ENCODE results near the gene MACF1.
A peak's percentile ranks its signal among the peaks of the same experiment; 100 is the strongest.

MACF1 gene

GRCh38 chr1:39214714-39214997 is 10.2 kb downstream of the MACF1 start:
- H3K27ac Mint-ChIP-seq, result peak overlapping the region; percentile 88
- DNase-seq (ENCODE audit: low spot score in 2 of 2) (no peak), ATAC-seq (ENCODE audit: low read depth) (no peak)
- H3K4me3 Mint-ChIP-seq, result peak overlapping the region; percentile 92
- peaks cover 37% of the 10 kb centered on the region for H3K4me1 Mint-ChIP-seq
- no peaks in the 10 kb centered on the region for H3K9me3 Mint-ChIP-seq
- H3K27me3 Mint-ChIP-seq, result no peaks in the 10 kb centered on the region
- peaks cover 2% of the 10 kb centered on the region for H3K36me3 Mint-ChIP-seq

- Mint-ChIP-seq H3K27ac (peak overlapping the region; percentile 88), H3K36me3 (peaks cover 2% of the 10 kb centered on the region), H3K4me3 (peak overlapping the region; percentile 92), H3K4me1 (peaks cover 37% of the 10 kb centered on the region), H3K27me3 (no peaks in the 10 kb centered on the region), H3K9me3 (no peaks in the 10 kb centered on the region)
- DNase-seq (ENCODE audit: low spot score in 2 of 2) (peak in 1 of 2 donors; percentile 32), ATAC-seq (ENCODE audit: low read depth) (peak; percentile 88)
Observed at GRCh38 chr1:39214998-39215873, 10.7 kb downstream of the MACF1 start.

- ATAC-seq (ENCODE audit: low read depth), result no peak
- peak overlapping the region; percentile 92 for H3K4me3 Mint-ChIP-seq
- H3K4me1 Mint-ChIP-seq, result peaks cover 46% of the 10 kb centered on the region
- H3K27me3 Mint-ChIP-seq, result no peaks in the 10 kb centered on the region
- peak overlapping the region; percentile 88 for H3K27ac Mint-ChIP-seq
- no peak for DNase-seq (ENCODE audit: low spot score in 2 of 2)
- no peaks in the 10 kb centered on the region for H3K9me3 Mint-ChIP-seq
- peaks cover 10% of the 10 kb centered on the region for H3K36me3 Mint-ChIP-seq
Observed at GRCh38 chr1:39216771-39217170, 12.3 kb downstream of the MACF1 start.

- no peaks in the 10 kb centered on the region for H3K27me3 Mint-ChIP-seq
- no peak overlapping the region for H3K4me3 Mint-ChIP-seq
- no peak overlapping the region for H3K27ac Mint-ChIP-seq
- peaks cover 40% of the 10 kb centered on the region for H3K4me1 Mint-ChIP-seq
- peaks cover 25% of the 10 kb centered on the region for H3K36me3 Mint-ChIP-seq
- ATAC-seq (ENCODE audit: low read depth) (no peak), DNase-seq (ENCODE audit: low spot score in 2 of 2) (no peak)
- no peaks in the 10 kb centered on the region for H3K9me3 Mint-ChIP-seq
Observed at GRCh38 chr1:39220891-39221870, 16.7 kb downstream of the MACF1 start.

- Mint-ChIP-seq H3K4me3 (no peak overlapping the region), H3K4me1 (peaks cover 32% of the 10 kb centered on the region), H3K36me3 (peaks cover 32% of the 10 kb centered on the region), H3K27ac (peak overlapping the region; percentile 39), H3K9me3 (no peaks in the 10 kb centered on the region), H3K27me3 (no peaks in the 10 kb centered on the region)
- DNase-seq (ENCODE audit: low spot score in 2 of 2) (no peak), ATAC-seq (ENCODE audit: low read depth) (no peak)
Observed at GRCh38 chr1:39224295-39224829, 19.9 kb downstream of the MACF1 start.

GRCh38 chr1:39226836-39227235 is 22.3 kb downstream of the MACF1 start:
- Mint-ChIP-seq H3K9me3 (no peaks in the 10 kb centered on the region), H3K36me3 (peaks cover 24% of the 10 kb centered on the region), H3K4me3 (no peak overlapping the region), H3K4me1 (peaks cover 39% of the 10 kb centered on the region), H3K27ac (no peak overlapping the region), H3K27me3 (no peaks in the 10 kb centered on the region)
- ATAC-seq (ENCODE audit: low read depth), result no peak
- no peak for DNase-seq (ENCODE audit: low spot score in 2 of 2)

- Mint-ChIP-seq H3K36me3 (peaks cover 25% of the 10 kb centered on the region), H3K27ac (peak overlapping the region; percentile 91), H3K9me3 (no peaks in the 10 kb centered on the region), H3K4me3 (no peak overlapping the region), H3K27me3 (no peaks in the 10 kb centered on the region), H3K4me1 (peaks cover 36% of the 10 kb centered on the region)
- ATAC-seq (ENCODE audit: low read depth), result no peak
- no peak for DNase-seq (ENCODE audit: low spot score in 2 of 2)
Observed at GRCh38 chr1:39228252-39228651, 23.8 kb downstream of the MACF1 start.

- Mint-ChIP-seq H3K27me3 (no peaks in the 10 kb centered on the region), H3K36me3 (peaks cover 17% of the 10 kb centered on the region), H3K4me1 (peaks cover 28% of the 10 kb centered on the region), H3K9me3 (no peaks in the 10 kb centered on the region), H3K27ac (peak overlapping the region; percentile 91), H3K4me3 (no peak overlapping the region)
- no peak for ATAC-seq (ENCODE audit: low read depth)
- DNase-seq (ENCODE audit: low spot score in 2 of 2), result no peak
Observed at GRCh38 chr1:39229504-39229903, 25.0 kb downstream of the MACF1 start.

GRCh38 chr1:39230261-39231190 is 26.0 kb downstream of the MACF1 start:
- peak overlapping the region; percentile 4 for H3K4me3 Mint-ChIP-seq
- DNase-seq (ENCODE audit: low spot score in 2 of 2) (peak; percentile 12 to 18), ATAC-seq (ENCODE audit: low read depth) (peak; percentile 98)
- H3K4me1 Mint-ChIP-seq, result peaks cover 27% of the 10 kb centered on the region
- no peaks in the 10 kb centered on the region for H3K27me3 Mint-ChIP-seq
- peaks cover 19% of the 10 kb centered on the region for H3K36me3 Mint-ChIP-seq
- H3K9me3 Mint-ChIP-seq, result no peaks in the 10 kb centered on the region
- peak overlapping the region; percentile 91 for H3K27ac Mint-ChIP-seq

GRCh38 chr1:39236971-39237370 is 32.5 kb downstream of the MACF1 start:
- peaks cover 15% of the 10 kb centered on the region for H3K4me1 Mint-ChIP-seq
- no peak overlapping the region for H3K4me3 Mint-ChIP-seq
- peak overlapping the region; percentile 69 for H3K27ac Mint-ChIP-seq
- no peaks in the 10 kb centered on the region for H3K27me3 Mint-ChIP-seq
- peaks cover 25% of the 10 kb centered on the region for H3K36me3 Mint-ChIP-seq
- DNase-seq (ENCODE audit: low spot score in 2 of 2) (no peak), ATAC-seq (ENCODE audit: low read depth) (no peak)
- no peaks in the 10 kb centered on the region for H3K9me3 Mint-ChIP-seq

GRCh38 chr1:39238476-39238875 is 34.0 kb downstream of the MACF1 start:
- Mint-ChIP-seq H3K4me1 (peaks cover 13% of the 10 kb centered on the region), H3K4me3 (no peak overlapping the region), H3K9me3 (no peaks in the 10 kb centered on the region), H3K27me3 (no peaks in the 10 kb centered on the region), H3K36me3 (peaks cover 18% of the 10 kb centered on the region), H3K27ac (no peak overlapping the region)
- ATAC-seq (ENCODE audit: low read depth) (no peak), DNase-seq (ENCODE audit: low spot score in 2 of 2) (no peak)

GRCh38 chr1:39239968-39240367 is 35.5 kb downstream of the MACF1 start:
- Mint-ChIP-seq H3K36me3 (peaks cover 18% of the 10 kb centered on the region), H3K4me3 (no peak overlapping the region), H3K9me3 (no peaks in the 10 kb centered on the region), H3K27ac (peak overlapping the region; percentile 1), H3K27me3 (no peaks in the 10 kb centered on the region), H3K4me1 (peaks cover 14% of the 10 kb centered on the region)
- DNase-seq (ENCODE audit: low spot score in 2 of 2) (no peak), ATAC-seq (ENCODE audit: low read depth) (no peak)

- Mint-ChIP-seq H3K4me1 (peaks cover 9% of the 10 kb centered on the region), H3K4me3 (no peak overlapping the region), H3K27ac (no peak overlapping the region), H3K36me3 (peaks cover 9% of the 10 kb centered on the region), H3K27me3 (no peaks in the 10 kb centered on the region), H3K9me3 (no peaks in the 10 kb centered on the region)
- DNase-seq (ENCODE audit: low spot score in 2 of 2) (no peak), ATAC-seq (ENCODE audit: low read depth) (no peak)
Observed at GRCh38 chr1:39243302-39243701, 38.8 kb downstream of the MACF1 start.

Measured in memory B cell (primary cell).